ENCODE results near the gene NDE1. TPM values are rescaled to one million over a fixed set of nuclear protein-coding genes. Genes with fewer than 3 reads are reported as not detected.

NDE1 gene
- total RNA-seq, 2 donors from 2014 or later, result 11.2 to 37.9 TPM

GRCh38 chr16:15703029-15703736 is 53.1 kb downstream of the NDE1 start:
- WGBS, 2 donors, result 82 to 87% methylated on average over 14 of the region's 14 CpGs
- no peak for DNase-seq
- peaks cover 3 to 6% of the 10 kb centered on the region in 2 donors for H3K36me3 ChIP-seq (replicated peaks in 1 of 2; ENCODE audit: insufficient read depth in 1 of 2, low read depth in 2 of 2)
- no peak for ATAC-seq
- no peak for TF ChIP-seq POLR2A (IDR thresholded peaks at IDR 0.05)
- no peak for TF ChIP-seq CTCF (IDR thresholded peaks at IDR 0.05)
- no peaks in the 10 kb centered on the region for H3K9me3 ChIP-seq
- H3K27ac ChIP-seq, result no peak overlapping the region
- H3K4me1 ChIP-seq, result no peaks in the 10 kb centered on the region
- no peak overlapping the region for H3K4me3 ChIP-seq
- no peaks in the 10 kb centered on the region for H3K27me3 ChIP-seq
- intact Hi-C loops (cut with DNase I), result no loop called here

- intact Hi-C loops (cut with DNase I), result no loop called here
- WGBS, 2 donors, result 49 to 57% methylated on average over 8 of the region's 8 CpGs
- TF ChIP-seq CTCF (IDR thresholded peaks at IDR 0.05) (peak in 6 of 7 experiments; percentile 53 to 67 (median 62)), POLR2A (IDR thresholded peaks at IDR 0.05) (no peak)
- ATAC-seq, result peak; percentile 59
- H3K9me3 ChIP-seq, result no peaks in the 10 kb centered on the region
- no peak overlapping the region for H3K27ac ChIP-seq
- H3K36me3 ChIP-seq (replicated peaks in 1 of 2; ENCODE audit: insufficient read depth in 1 of 2, low read depth in 2 of 2), result peaks cover 0 to under 1% of the 10 kb centered on the region in 2 donors
- H3K27me3 ChIP-seq, result no peaks in the 10 kb centered on the region
- no peaks in the 10 kb centered on the region for H3K4me1 ChIP-seq
- no peak overlapping the region for H3K4me3 ChIP-seq
- DNase-seq, result peak; percentile 62 to 78 (median 68)
Observed at GRCh38 chr16:15704545-15704987, 54.5 kb downstream of the NDE1 start.

GRCh38 chr16:15705064-15705565 is 55.1 kb downstream of the NDE1 start:
- Histone ChIP-seq H3K9me3 (no peaks in the 10 kb centered on the region), H3K4me3 (no peak overlapping the region), H3K27ac (no peak overlapping the region), H3K27me3 (no peaks in the 10 kb centered on the region), H3K36me3 (replicated peaks in 1 of 2; ENCODE audit: insufficient read depth in 1 of 2, low read depth in 2 of 2) (no peaks in the 10 kb centered on the region), H3K4me1 (no peaks in the 10 kb centered on the region)
- 70 to 72% methylated on average over 8 of the region's 8 CpGs for WGBS, 2 donors
- no peak for TF ChIP-seq CTCF (IDR thresholded peaks at IDR 0.05)
- no peak for TF ChIP-seq POLR2A (IDR thresholded peaks at IDR 0.05)
- ATAC-seq, result no peak
- intact Hi-C loops (cut with DNase I), result no loop called here
- DNase-seq, result no peak

GRCh38 chr16:15707332-15707731 is 57.3 kb downstream of the NDE1 start:
- no peaks in the 10 kb centered on the region for H3K4me1 ChIP-seq
- H3K9me3 ChIP-seq, result no peaks in the 10 kb centered on the region
- intact Hi-C loops (cut with DNase I), result no loop called here
- no peak overlapping the region for H3K27ac ChIP-seq
- no peak for TF ChIP-seq POLR2A (IDR thresholded peaks at IDR 0.05)
- TF ChIP-seq CTCF (IDR thresholded peaks at IDR 0.05), result no peak
- no peak overlapping the region for H3K4me3 ChIP-seq
- ATAC-seq, result no peak
- H3K27me3 ChIP-seq, result no peaks in the 10 kb centered on the region
- DNase-seq, result no peak
- no peaks in the 10 kb centered on the region for H3K36me3 ChIP-seq (replicated peaks in 1 of 2; ENCODE audit: insufficient read depth in 1 of 2, low read depth in 2 of 2)
- WGBS, 2 donors, result 82 to 92% methylated on average over 3 of the region's 3 CpGs

- intact Hi-C loops (cut with DNase I), result no loop called here
- TF ChIP-seq CTCF (IDR thresholded peaks at IDR 0.05), result no peak
- no peak for TF ChIP-seq POLR2A (IDR thresholded peaks at IDR 0.05)
- no peaks in the 10 kb centered on the region for H3K9me3 ChIP-seq
- H3K27ac ChIP-seq, result no peak overlapping the region
- WGBS, 2 donors, result 95 to 97% methylated on average over 6 to 12 of the region's 12 CpGs
- H3K36me3 ChIP-seq (replicated peaks in 1 of 2; ENCODE audit: insufficient read depth in 1 of 2, low read depth in 2 of 2), result no peaks in the 10 kb centered on the region
- ATAC-seq (no peak), DNase-seq (no peak)
- no peaks in the 10 kb centered on the region for H3K27me3 ChIP-seq
- no peaks in the 10 kb centered on the region for H3K4me1 ChIP-seq
- no peak overlapping the region for H3K4me3 ChIP-seq
Observed at GRCh38 chr16:15708096-15708495, 58.1 kb downstream of the NDE1 start.
